SK-N-MC (cell line): ENCODE measurements around the gene DNAI1.

Experiments used
- EZH2 ChIP-seq: fragments of 200-600 bp; sonication (generic); IDR thresholded peaks from one replicate; pipeline ENCODE4 v1.6.1; 2017; ENCODE audit warnings: antibody characterized with exemption
- POLR2AphosphoS5 ChIP-seq: IDR thresholded peaks from 2 replicates; pipeline ENCODE4 v1.6.1; 2012; ENCODE audit warnings: mild to moderate bottlenecking, low read depth, low read length, borderline replicate concordance

- TF ChIP-seq EZH2 (no peak), POLR2AphosphoS5 (no peak)
These were observed 110.2 kb downstream of the DNAI1 start for GRCh38 chr9:34568774-34569173.
